HG03025 (cell line): Measurements from ENCODE around the gene TRERF1.
"Not testable (repeated sequence)": the region's sequence is repeated elsewhere in the genome, so short reads cannot be mapped to it uniquely, and the experiment has no call there.

Source experiments
- ATAC-seq: cut with Tn5 transposase; IDR thresholded peaks from one replicate; pipeline ENCODE4 v1.9.1; 2021; ENCODE audit warnings: mild to moderate bottlenecking, moderate library complexity; ENCODE audit not compliant: unreplicated experiment, low FRiP score

Gene TRERF1

GRCh38 chr6:42230345-42231321 lies 221.1 kb downstream of the TRERF1 start:
- ATAC-seq, result no peak

GRCh38 chr6:42229506-42230119 lies 222.1 kb downstream of the TRERF1 start:
- ATAC-seq, result no peak

- no peak for ATAC-seq
Observed at GRCh38 chr6:42228305-42228704, 223.4 kb downstream of the TRERF1 start.

- no peak for ATAC-seq
Observed at GRCh38 chr6:42227173-42227850, 224.4 kb downstream of the TRERF1 start.

- ATAC-seq, result no peak
Observed at GRCh38 chr6:42226645-42227143, 225.0 kb downstream of the TRERF1 start.

- no peak for ATAC-seq
Observed at GRCh38 chr6:42226161-42226611, 225.5 kb downstream of the TRERF1 start.

GRCh38 chr6:42225419-42225818 lies 226.3 kb downstream of the TRERF1 start:
- no peak for ATAC-seq

GRCh38 chr6:42225029-42225339 lies 226.7 kb downstream of the TRERF1 start:
- no peak for ATAC-seq

GRCh38 chr6:42224222-42225028 lies 227.3 kb downstream of the TRERF1 start:
- peak; percentile 83 for ATAC-seq

GRCh38 chr6:42222448-42222847 lies 229.3 kb downstream of the TRERF1 start:
- ATAC-seq, result no peak

- no peak for ATAC-seq
Observed at GRCh38 chr6:42221546-42221945, 230.2 kb downstream of the TRERF1 start.

- ATAC-seq, result no peak
Observed at GRCh38 chr6:42220807-42221206, 230.9 kb downstream of the TRERF1 start.

- ATAC-seq, result peak; percentile 81
Observed at GRCh38 chr6:42217519-42218367, 234.0 kb downstream of the TRERF1 start, which contains the start of gene MRPS10. MRPS10 (minus strand) TSS chr6:42217861; CDS start chr6:42217849, 12 bp downstream.

GRCh38 chr6:42217157-42217518 lies 234.6 kb downstream of the TRERF1 start:
- no peak for ATAC-seq

- ATAC-seq, result not testable (repeated sequence)
Observed at GRCh38 chr6:42216495-42216894, 235.2 kb downstream of the TRERF1 start.

- no peak for ATAC-seq
Observed at GRCh38 chr6:42212442-42212841, 239.3 kb downstream of the TRERF1 start.

GRCh38 chr6:42211726-42212125 lies 240.0 kb downstream of the TRERF1 start:
- ATAC-seq, result no peak

GRCh38 chr6:42210551-42210950 lies 241.2 kb downstream of the TRERF1 start:
- no peak for ATAC-seq

GRCh38 chr6:42207559-42207958 lies 244.2 kb downstream of the TRERF1 start:
- ATAC-seq, result not testable (repeated sequence)
